H1 (cell line): ENCODE results near the gene PPME1. TPM values are rescaled to one million over a fixed set of nuclear protein-coding genes. Genes with fewer than 3 reads are reported as not detected.

Experiments used
- CTCF ChIA-PET: fragments of 300-600 bp; sonication (Branson Sonifier 250); formaldehyde crosslinking; loops from one replicate; lab custom pipeline; 2021; ENCODE audit not compliant: partially characterized antibody; lab: Charles Lee
- POLR2A ChIA-PET: fragments of 300-600 bp; sonication (Branson Sonifier 250); formaldehyde crosslinking; loops from one replicate; lab custom pipeline; 2021; ENCODE audit warnings: inconsistent platforms; ENCODE audit not compliant: partially characterized antibody; lab: Charles Lee
- DNase-seq, 2 experiments: peaks; one replicate each; pipeline versions ENCODE4 v3.0.0 to v3.0.0-alpha.2; 2010 to 2022; ENCODE audit warnings: low spot score in 2 of 2, low read depth in 1 of 2, mixed read lengths in 1 of 2
- FAIRE-seq: peaks from 2 replicates; lab custom pipeline; 2011; peaks lifted over from hg19 to GRCh38; lab: Jason Lieb, UNC
- H2AFZ ChIP-seq: 2 replicates; pipeline ENCODE4 v1.8.1; 2012; ENCODE audit warnings: low read length, inconsistent platforms
- H2AK5ac ChIP-seq: 2 replicates; pipeline ENCODE4 v1.6.1; 2013; ENCODE audit warnings: low read depth, low read length
- H2BK120ac ChIP-seq: replicated peaks from 2 replicates; pipeline ENCODE3; 2013; ENCODE audit warnings: low read depth, low read length, inconsistent platforms
- H2BK12ac ChIP-seq: 2 replicates; pipeline ENCODE4 v1.6.1; 2013; ENCODE audit warnings: low read depth, low read length
- H2BK15ac ChIP-seq: 2 replicates; pipeline ENCODE4 v1.6.1; 2013; ENCODE audit warnings: low read length
- H2BK20ac ChIP-seq: 2 replicates; pipeline ENCODE4 v1.6.1; 2013; ENCODE audit warnings: low read length
- H2BK5ac ChIP-seq: 2 replicates; pipeline ENCODE4 v1.6.1; 2013; ENCODE audit warnings: low read depth, low read length
- H3K14ac ChIP-seq: 2 replicates; pipeline ENCODE4 v1.6.1; 2013; ENCODE audit warnings: inconsistent platforms; ENCODE audit not compliant: insufficient read length
- H3K18ac ChIP-seq: 2 replicates; pipeline ENCODE4 v1.6.1; 2013; ENCODE audit warnings: low read length; ENCODE audit errors: extremely low read depth
- H3K23ac ChIP-seq: 2 replicates; pipeline ENCODE4 v1.6.1; 2013; ENCODE audit warnings: inconsistent platforms; ENCODE audit not compliant: insufficient read length
- H3K23me2 ChIP-seq: 2 replicates; pipeline ENCODE4 v1.6.1; 2013; ENCODE audit warnings: low read depth, low read length
- H3K27ac ChIP-seq: 2 replicates; pipeline ENCODE4 v1.6.1; 2011; ENCODE audit warnings: low read depth, low read length, inconsistent platforms
- H3K27me3 ChIP-seq, 4 experiments: replicated peaks in 1 of 4; 1 replicate in 1 of 4; 2 replicates in 3 of 4; pipeline versions ENCODE4 v1.6.1 to v1.8.1; 2011 to 2013; ENCODE audit warnings: low read length in 3 of 4, mild to moderate bottlenecking in 3 of 4, inconsistent platforms in 2 of 4, mixed read lengths in 2 of 4, moderate library complexity in 1 of 4; ENCODE audit not compliant: control insufficient read depth in 3 of 4, insufficient read depth in 3 of 4; ENCODE audit errors: extremely low read depth in 1 of 4
- H3K36me3 ChIP-seq, 4 experiments: 2 replicates each; pipeline versions ENCODE4 v1.6.1 to v1.8.1; 2011 to 2013; ENCODE audit warnings: mild to moderate bottlenecking in 4 of 4, low read length in 3 of 4, moderate library complexity in 2 of 4, control low read depth in 1 of 4, inconsistent platforms in 1 of 4; ENCODE audit not compliant: insufficient read depth in 4 of 4, control insufficient read depth in 2 of 4
- H3K4ac ChIP-seq: replicated peaks from 2 replicates; pipeline ENCODE3; 2013; ENCODE audit warnings: low read length, low read depth, mixed read lengths, inconsistent platforms; ENCODE audit not compliant: insufficient read length
- H3K4me1 ChIP-seq, 4 experiments: replicated peaks in 1 of 4; 1 replicate in 1 of 4; 2 replicates in 3 of 4; pipeline versions ENCODE4 v1.6.1 to v1.8.1; 2011 to 2013; ENCODE audit warnings: low read length in 3 of 4, inconsistent platforms in 2 of 4, mixed read lengths in 1 of 4; ENCODE audit not compliant: insufficient read depth in 4 of 4, control insufficient read depth in 3 of 4
- H3K4me2 ChIP-seq, 2 experiments: 2 replicates each; pipeline versions ENCODE4 v1.6.1 to v1.8.1; 2011 to 2013; ENCODE audit warnings: low read depth in 2 of 2, low read length in 2 of 2, control low read depth in 1 of 2, inconsistent platforms in 1 of 2, mild to moderate bottlenecking in 1 of 2; ENCODE audit not compliant: insufficient read depth in 1 of 2
- H3K4me3 ChIP-seq, 4 experiments: fragments of 200-600, 300-600 bp in 1 of 4; sonication (generic), shearing (Covaris generic), sonication (Bioruptor Twin) in 1 of 4; 2 replicates each; pipeline versions ENCODE4 v1.5.1 to v1.8.1; 2011 to 2016; ENCODE audit warnings: low read length in 4 of 4, low read depth in 3 of 4, control low read depth in 2 of 4, inconsistent platforms in 2 of 4, mild to moderate bottlenecking in 2 of 4, mixed read lengths in 1 of 4, moderate library complexity in 1 of 4; ENCODE audit not compliant: insufficient read depth in 2 of 4; ENCODE audit errors: extremely low read depth in 1 of 4
- H3K56ac ChIP-seq: replicated peaks from 2 replicates; pipeline ENCODE3; 2013; ENCODE audit warnings: low read depth, mild to moderate bottlenecking, mixed read lengths, low read length, inconsistent platforms; ENCODE audit not compliant: insufficient read length
- H3K79me1 ChIP-seq: 2 replicates; pipeline ENCODE4 v1.6.1; 2013; ENCODE audit warnings: low read depth, low read length, control low read depth
- H3K79me2 ChIP-seq, 2 experiments: 2 replicates each; pipeline versions ENCODE4 v1.6.1 to v1.8.1; 2012 to 2013; ENCODE audit warnings: low read length in 2 of 2, mild to moderate bottlenecking in 2 of 2, inconsistent platforms in 1 of 2; ENCODE audit not compliant: insufficient read depth in 2 of 2, control insufficient read depth in 1 of 2
- H3K9ac ChIP-seq, 4 experiments: replicated peaks in 1 of 4; 1 replicate in 1 of 4; 2 replicates in 3 of 4; pipeline versions ENCODE4 v1.6.1 to v1.8.1; 2011 to 2013; ENCODE audit warnings: low read depth in 3 of 4, low read length in 3 of 4, control low read depth in 2 of 4, mild to moderate bottlenecking in 2 of 4, moderate library complexity in 2 of 4, inconsistent platforms in 1 of 4; ENCODE audit errors: extremely low read depth in 1 of 4
- H3K9me3 ChIP-seq, 2 experiments: 2 replicates each; pipeline versions ENCODE4 v1.6.1 to v1.8.1; 2012 to 2013; ENCODE audit warnings: mild to moderate bottlenecking in 2 of 2, moderate library complexity in 2 of 2, control low read depth in 1 of 2, inconsistent platforms in 1 of 2, low read depth in 1 of 2, low read length in 1 of 2, mixed read lengths in 1 of 2; ENCODE audit not compliant: insufficient read depth in 2 of 2
- H4K20me1 ChIP-seq, 2 experiments: replicated peaks in 1 of 2; 2 replicates each; pipeline versions ENCODE3 to v1.8.1; 2011 to 2013; ENCODE audit warnings: inconsistent platforms in 2 of 2, low read length in 2 of 2, mild to moderate bottlenecking in 1 of 2; ENCODE audit not compliant: insufficient read depth in 2 of 2, control insufficient read depth in 1 of 2
- H4K5ac ChIP-seq: 2 replicates; pipeline ENCODE4 v1.6.1; 2013; ENCODE audit warnings: low read length, low read depth, mixed read lengths, inconsistent platforms; ENCODE audit not compliant: insufficient read length
- H4K8ac ChIP-seq: 2 replicates; pipeline ENCODE4 v1.8.0; 2013; ENCODE audit warnings: mild to moderate bottlenecking, moderate library complexity, low read length, inconsistent platforms; ENCODE audit not compliant: insufficient read depth; ENCODE audit errors: extremely low read depth
- H4K91ac ChIP-seq: replicated peaks from 2 replicates; pipeline ENCODE3; 2013; ENCODE audit warnings: low read length, mixed read lengths, inconsistent platforms; ENCODE audit not compliant: insufficient read length
- ATF2 ChIP-seq: IDR thresholded peaks from 2 replicates; pipeline ENCODE4 v1.6.1; 2012; ENCODE audit warnings: low read length, inconsistent platforms
- CBX8 ChIP-seq: fragments of 300-800, 300-1000 bp; sonication (generic); IDR thresholded peaks from 2 replicates; pipeline ENCODE4 v1.7.1; 2016; ENCODE audit warnings: low read depth, low read length, borderline replicate concordance
- CHD1 ChIP-seq: IDR thresholded peaks from 2 replicates; pipeline ENCODE4 v1.6.1; 2012; ENCODE audit warnings: low read depth, low read length, improper control_type of control experiment
- E2F6 ChIP-seq: IDR thresholded peaks from 2 replicates; pipeline ENCODE4 v1.6.1; 2012; ENCODE audit warnings: inconsistent platforms
- KDM1A ChIP-seq: fragments of 200-600, 300-600 bp; sonication (generic); IDR thresholded peaks from 2 replicates; pipeline ENCODE4 v1.7.1; 2016; ENCODE audit warnings: mild to moderate bottlenecking, low read length, borderline replicate concordance
- POLR2A ChIP-seq, 2 experiments: IDR thresholded peaks; 1 replicate in 1 of 2; 2 replicates in 1 of 2; pipeline ENCODE4 v1.6.1; 2011; ENCODE audit warnings: low read depth in 2 of 2, low read length in 2 of 2, mild to moderate bottlenecking in 2 of 2; ENCODE audit errors: control extremely low read depth in 1 of 2
- RFX5 ChIP-seq: IDR thresholded peaks from 2 replicates; pipeline ENCODE4 v1.6.1; 2011; ENCODE audit warnings: low read depth, low read length, improper control_type of control experiment, borderline replicate concordance
- SIX5 ChIP-seq: IDR thresholded peaks from 2 replicates; pipeline ENCODE4 v1.6.1; 2011; ENCODE audit warnings: mild to moderate bottlenecking, low read depth, low read length
- SP2 ChIP-seq: IDR thresholded peaks from 2 replicates; pipeline ENCODE4 v1.6.1; 2012; ENCODE audit warnings: mild to moderate bottlenecking, low read length, inconsistent platforms
- WGBS, 2 experiments: shearing (Covaris generic) in 1 of 2; methylation state at CpG; one replicate each; pipeline versions ENCODE4 v1.1.6 to v1.1.7; 2013 to 2015; ENCODE audit warnings: low lambda C conversion rate in 2 of 2, mixed read lengths in 2 of 2, inconsistent platforms in 1 of 2, low coverage in 1 of 2, missing lambda C conversion rate in 1 of 2; ENCODE audit not compliant: insufficient replicate concordance in 2 of 2, insufficient coverage in 1 of 2, insufficient read length in 1 of 2; ENCODE audit errors: extremely low coverage in 1 of 2, missing lambda C conversion rate in 1 of 2; 5-methylcytosine and 5-hydroxymethylcytosine counted together
- polyA plus RNA-seq, 7 experiments: library from polyadenylated mRNA; depleted of rRNA in 3 of 7; stranded (reverse) in 5 of 7; unstranded in 2 of 7; fragments of >200 nt in 5 of 7; fragments of 200-250 nt in 2 of 7; gene quantifications; 1 replicate in 5 of 7; 2 replicates in 1 of 7; 4 replicates in 1 of 7; pipeline versions ENCODE4 v1.2.1 to v1.2.3, GENCODE V29; 2011 to 2013; ENCODE audit warnings: missing spikeins in 2 of 7, mixed read lengths in 2 of 7
- total RNA-seq: library from RNA; stranded (reverse); fragmentation: NEBNext Ultra II Directional; extraction: Animal tissue kit (Norgen Biotek cat#: 25700); gene quantifications from 2 replicates; pipeline ENCODE4 v1.2.1, GENCODE V29; 2021

The PPME1 gene
- total and polyA plus RNA-seq, 2 of the 8 experiments (the other 6 are each of a cell fraction or from before 2014, with no cell fraction given) = 55.1 to 64.5 TPM

- Histone ChIP-seq H2BK20ac (no peak overlapping the region), H3K36me3 (no peaks in the 10 kb centered on the region), H3K9ac (no peak overlapping the region), H3K79me2 (no peaks in the 10 kb centered on the region), H3K56ac (no peak overlapping the region), H3K23me2 (no peaks in the 10 kb centered on the region), H3K79me1 (no peaks in the 10 kb centered on the region; the same call in 1 of the 2 replicates), H2AK5ac (no peak overlapping the region), H3K27ac (no peak overlapping the region), H3K18ac (no peak overlapping the region), H2BK15ac (no peak overlapping the region), H3K27me3 (no peaks in the 10 kb centered on the region), H3K4me1 (no peaks in the 10 kb centered on the region), H3K9me3 (no peaks in the 10 kb centered on the region), H2AFZ (no peak overlapping the region), H3K23ac (no peak overlapping the region), H2BK12ac (no peak overlapping the region), H3K4ac (no peak overlapping the region), H4K91ac (no peak overlapping the region), H4K8ac (no peak overlapping the region), H3K4me2 (no peak overlapping the region), H4K20me1 (no peaks in the 10 kb centered on the region), H3K4me3 (no peak overlapping the region), H2BK5ac (no peak overlapping the region), H2BK120ac (no peak overlapping the region), H4K5ac (no peak overlapping the region), H3K14ac (no peak overlapping the region)
- POLR2A ChIA-PET = no interaction called here
- no peak for DNase-seq
- CTCF ChIA-PET = interaction anchor here (0.5 to 1.7 kb wide), 4 partner anchors 9 to 58 kb away, joined by 3 to 12 read pairs (median 4); no protein-coding TSS in a partner anchor
- 88% methylated on average over 1 of the region's 1 CpG; no CpG with 5 or more reads in 1 of the 2 experiments for WGBS, 2 experiments
- FAIRE-seq = no peak
- no peak for TF ChIP-seq SIX5
- TF ChIP-seq ATF2 = no peak
- TF ChIP-seq KDM1A = no peak
- TF ChIP-seq CBX8 = no peak
- TF ChIP-seq E2F6 = no peak
- no peak for TF ChIP-seq RFX5
- TF ChIP-seq CHD1 = no peak
- TF ChIP-seq POLR2A (IDR thresholded peaks at IDR 0.05; ENCODE audit: control extremely low read depth in 1 of 2, low read depth in 2 of 2, low read length in 2 of 2) = no peak
- TF ChIP-seq SP2 = no peak
Measured at GRCh38 chr11:74265256-74265655, 94.2 kb downstream of the PPME1 start.
